Spleen (tissue), 11 donors: ENCODE measurements around the gene TNP2. TPM values are rescaled to one million over a fixed set of nuclear protein-coding genes. Genes with fewer than 3 reads are reported as not detected.
A peak's percentile ranks its signal among the peaks of the same experiment; 100 is the strongest.

Experiments used
- DNase-seq: peaks from one replicate; pipeline ENCODE4 v3.0.0-alpha.2; 2020
- H3K27ac ChIP-seq, 8 donors: fragments of 200-600 bp; sonication (generic) in 7 of 8; 1 replicate in 4 of 8; 2 replicates in 4 of 8; pipeline versions ENCODE4 v1.5.0 to v1.8.0; 2016 to 2021; ENCODE audit warnings: inconsistent platforms in 4 of 8, mild to moderate bottlenecking in 4 of 8, moderate library complexity in 1 of 8
- H3K27me3 ChIP-seq, 7 donors: fragments of 200-600 bp; sonication (generic) in 6 of 7; replicated peaks in 1 of 7; 1 replicate in 4 of 7; 2 replicates in 3 of 7; pipeline versions ENCODE4 v1.5.0 to v1.8.0; 2016 to 2021; ENCODE audit warnings: inconsistent platforms in 3 of 7, mild to moderate bottlenecking in 1 of 7
- H3K36me3 ChIP-seq, 6 donors: fragments of 200-600 bp; sonication (generic) in 5 of 6; 1 replicate in 4 of 6; 2 replicates in 2 of 6; pipeline versions ENCODE4 v1.5.0 to v1.8.0; 2016 to 2021; ENCODE audit warnings: inconsistent platforms in 2 of 6
- H3K4me1 ChIP-seq, 6 donors: fragments of 200-600 bp; sonication (generic) in 5 of 6; 1 replicate in 3 of 6; 2 replicates in 3 of 6; pipeline versions ENCODE4 v1.5.0 to v1.8.0; 2016 to 2021; ENCODE audit warnings: inconsistent platforms in 3 of 6
- H3K4me3 ChIP-seq, 8 donors: fragments of 200-600 bp; sonication (generic) in 7 of 8; 1 replicate in 4 of 8; 2 replicates in 4 of 8; pipeline versions ENCODE4 v1.5.0 to v1.8.0; 2016 to 2021; ENCODE audit warnings: inconsistent platforms in 4 of 8, mild to moderate bottlenecking in 4 of 8, moderate library complexity in 2 of 8
- H3K9me3 ChIP-seq, 8 donors: fragments of 200-600 bp; sonication (generic) in 7 of 8; 1 replicate in 4 of 8; 2 replicates in 4 of 8; pipeline versions ENCODE4 v1.5.0 to v1.8.0; 2016 to 2021; ENCODE audit warnings: inconsistent platforms in 4 of 8
- CTCF ChIP-seq, 11 experiments: fragments of 200-600 bp in 7 of 11; fragments of 450-650 bp in 4 of 11; sonication (generic) in 4 of 11; IDR thresholded peaks in 8 of 11; conservative IDR thresholded peaks in 3 of 11; 1 replicate in 7 of 11; 2 replicates in 4 of 11; pipeline versions ENCODE4 v1.4.0 to v1.8.0; 2016 to 2021; ENCODE audit warnings: antibody characterized with exemption in 11 of 11, inconsistent platforms in 4 of 11, mild to moderate bottlenecking in 1 of 11
- POLR2A ChIP-seq, 3 donors: fragments of 450-650 bp; IDR thresholded peaks; one replicate each; pipeline ENCODE4 v1.5.1; 2017; ENCODE audit warnings: antibody characterized with exemption in 3 of 3, mild to moderate bottlenecking in 1 of 3
- POLR2AphosphoS5 ChIP-seq, 3 donors: sonication (generic); formaldehyde crosslinking; IDR thresholded peaks; one replicate each; pipeline ENCODE4 v1.5.1; 2017; ENCODE audit warnings: antibody characterized with exemption in 3 of 3
- WGBS, 5 donors: extraction: QIAGEN DNeasy Blood & Tissue Kit in 3 of 5; methylation state at CpG; one replicate each; pipeline versions ENCODE4 v1.1.5 to v1.1.7; 2013 to 2018; 5-methylcytosine and 5-hydroxymethylcytosine counted together
- intact Hi-C: fragments of 100-400 bp; cut with DNase I; formaldehyde crosslinking; loops from one replicate; pipeline ENCODE4 v1.15.0; 2023; ENCODE audit warnings: low total_unique reads
- polyA plus RNA-seq, 3 donors: library from polyadenylated mRNA; stranded (reverse); fragments of 200-250 nt; gene quantifications; one replicate each; pipeline ENCODE4 v1.2.1, GENCODE V29; 2013
- total RNA-seq, 7 donors: library from RNA; depleted of rRNA in 3 of 7; stranded (reverse); fragments of >200 nt in 3 of 7; fragmentation: NEBNext Ultra II Directional in 4 of 7; extraction: Animal tissue kit (Norgen Biotek cat#: 25700) in 4 of 7; gene quantifications; one replicate each; pipeline versions ENCODE4 v1.1.0 to v1.2.1, GENCODE V29; 2016 to 2021
- donor health status: healthy with polysubstance abuse.
- donor health status: DM: no; HTN: no; CAD: no; lungs with moderate emphysema.
- donor health status: DM: no; HTN: no; CAD: no.
- donor health status: Bipolar disorder and iron deficiency.
- donor health status: healthy.
- donor health status: DM: no; HTN: no; CAD: no.
- donor health status: DM: yes; HTN: yes; CAD: no.

TNP2 gene
- total and polyA plus RNA-seq, 10 donors: not detected

- H3K36me3 ChIP-seq: peaks cover 0 to 14% (median 0%) of the 10 kb centered on the region in 6 donors
- 22 to 40% (median 33%) methylated on average over 12 to 15 of the region's 15 CpGs for WGBS, 5 donors
- TF ChIP-seq POLR2AphosphoS5 (IDR thresholded peaks at IDR 0.05): peak; percentile 34 to 52 (median 42)
- peak in 1 of 3 donors; percentile 16 for TF ChIP-seq POLR2A (IDR thresholded peaks at IDR 0.05)
- peak in 1 of 11 experiments; percentile 10 for TF ChIP-seq CTCF (IDR thresholded peaks at IDR 0.05 in 8 of 11, conservative IDR thresholded peaks at IDR 0.05 in 3 of 11)
- H3K27ac ChIP-seq: peak overlapping the region in 7 of 8 donors; percentile 35 to 80 (median 60)
- intact Hi-C loops: loop anchor here (5.0 kb wide), 2 partner anchors 98 to 297 kb away; no protein-coding TSS in a partner anchor
- H3K27me3 ChIP-seq: peaks cover 0 to 8% (median 0%) of the 10 kb centered on the region in 7 donors
- DNase-seq: peak; percentile 83
- no peaks in the 10 kb centered on the region for H3K9me3 ChIP-seq
- H3K4me1 ChIP-seq: peaks cover 23 to 62% (median 46%) of the 10 kb centered on the region in 6 donors
- H3K4me3 ChIP-seq: peak overlapping the region in 2 of 8 donors; percentile 3 to 54
Observed at GRCh38 chr16:11258553-11259492, 10.3 kb downstream of the TNP2 start.

- peak overlapping the region; percentile 61 to 97 (median 89) for H3K4me3 ChIP-seq
- H3K9me3 ChIP-seq: no peaks in the 10 kb centered on the region
- 23 to 27% (median 25%) methylated on average over 20 to 21 of the region's 21 CpGs for WGBS, 5 donors
- H3K27ac ChIP-seq: peak overlapping the region in 7 of 8 donors; percentile 96 to 99 (median 97)
- intact Hi-C loops: loop anchor here (5.0 kb wide), 2 partner anchors 100 to 295 kb away; no protein-coding TSS in a partner anchor
- peak; percentile 89 for DNase-seq
- H3K27me3 ChIP-seq: peaks cover 0 to 8% (median 0%) of the 10 kb centered on the region in 7 donors
- TF ChIP-seq POLR2A (IDR thresholded peaks at IDR 0.05) (no peak), CTCF (IDR thresholded peaks at IDR 0.05 in 8 of 11, conservative IDR thresholded peaks at IDR 0.05 in 3 of 11) (peak; percentile 36 to 86 (median 75)), POLR2AphosphoS5 (IDR thresholded peaks at IDR 0.05) (peak in 2 of 3 donors; percentile 28 to 35)
- H3K4me1 ChIP-seq: peaks cover 31 to 65% (median 60%) of the 10 kb centered on the region in 6 donors
- H3K36me3 ChIP-seq: peaks cover 0 to 29% (median 0%) of the 10 kb centered on the region in 6 donors
Observed at GRCh38 chr16:11257131-11257938, 11.8 kb downstream of the TNP2 start.

DNA sequence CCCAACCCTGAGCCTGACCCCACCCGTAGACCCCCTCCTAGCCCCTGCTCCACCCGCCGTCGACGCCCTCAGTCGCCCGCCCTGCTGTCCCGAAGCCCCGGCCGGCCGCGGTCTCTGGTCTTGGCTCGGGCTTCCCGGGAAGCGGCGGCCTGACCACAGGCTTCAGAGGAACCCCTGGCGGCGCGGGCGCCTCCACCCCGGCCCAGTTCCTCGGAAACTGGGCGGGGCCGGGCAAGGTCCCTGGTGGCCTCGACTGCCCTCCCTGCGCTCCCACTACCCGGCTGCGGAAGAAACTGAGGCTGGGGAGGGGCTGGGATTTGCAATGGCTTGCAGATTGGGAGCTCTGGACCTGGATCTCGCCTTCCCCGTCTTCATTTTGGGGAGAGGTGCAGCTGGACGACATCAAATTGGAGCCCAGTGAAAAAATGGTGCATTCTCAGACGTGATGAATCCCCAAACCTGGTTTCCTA is 12.4 kb downstream of the TNP2 start:
- no peak for DNase-seq
- Histone ChIP-seq H3K4me3 (peak overlapping the region; percentile 61 to 97 (median 89)), H3K4me1 (peaks cover 31 to 72% (median 64%) of the 10 kb centered on the region in 6 donors), H3K9me3 (no peaks in the 10 kb centered on the region), H3K36me3 (peaks cover 0 to 34% (median 0%) of the 10 kb centered on the region in 6 donors), H3K27ac (peak overlapping the region; percentile 85 to 99 (median 97)), H3K27me3 (peaks cover 0 to 8% (median 0%) of the 10 kb centered on the region in 7 donors)
- TF ChIP-seq CTCF (IDR thresholded peaks at IDR 0.05 in 8 of 11, conservative IDR thresholded peaks at IDR 0.05 in 3 of 11): no peak
- TF ChIP-seq POLR2AphosphoS5 (IDR thresholded peaks at IDR 0.05): no peak
- no peak for TF ChIP-seq POLR2A (IDR thresholded peaks at IDR 0.05)
- intact Hi-C loops: loop anchor here (5.0 kb wide), 2 partner anchors 101 to 294 kb away; no protein-coding TSS in a partner anchor
- 0 to 1% (median 1%) methylated on average over 17 to 32 of the region's 32 CpGs for WGBS, 5 donors
